GM21737 (cell line): ENCODE results near the gene TBC1D22B.
"Not testable (repeated sequence)": the region's sequence is repeated elsewhere in the genome, so short reads cannot be mapped to it uniquely, and the experiment has no call there.

Source experiments
- ATAC-seq: cut with Tn5 transposase; IDR thresholded peaks from one replicate; pipeline ENCODE4 v1.9.1; 2021; ENCODE audit warnings: mild to moderate bottlenecking, moderate library complexity; ENCODE audit not compliant: unreplicated experiment

The TBC1D22B gene

GRCh38 chr6:37265001-37265400 lies 7.4 kb downstream of the TBC1D22B start:
- ATAC-seq: no peak

- ATAC-seq: no peak
Observed at GRCh38 chr6:37265860-37266259, 8.3 kb downstream of the TBC1D22B start.

- ATAC-seq: no peak
Observed at GRCh38 chr6:37269105-37269504, 11.5 kb downstream of the TBC1D22B start.

- ATAC-seq: no peak
Observed at GRCh38 chr6:37272834-37273566, 15.4 kb downstream of the TBC1D22B start.

GRCh38 chr6:37273690-37274089 lies 16.1 kb downstream of the TBC1D22B start:
- ATAC-seq: no peak

- ATAC-seq: no peak
Observed at GRCh38 chr6:37275350-37275749, 17.8 kb downstream of the TBC1D22B start.

GRCh38 chr6:37277001-37277409 lies 19.4 kb downstream of the TBC1D22B start:
- peak; percentile 61 for ATAC-seq

- no peak for ATAC-seq
Observed at GRCh38 chr6:37279366-37280134, 22.0 kb downstream of the TBC1D22B start.

- no peak for ATAC-seq
Observed at GRCh38 chr6:37280162-37280887, 22.8 kb downstream of the TBC1D22B start.

GRCh38 chr6:37282371-37282770 lies 24.8 kb downstream of the TBC1D22B start:
- ATAC-seq: no peak

- ATAC-seq: no peak
Observed at GRCh38 chr6:37283268-37283667, 25.7 kb downstream of the TBC1D22B start.

GRCh38 chr6:37283671-37284151 lies 26.1 kb downstream of the TBC1D22B start:
- no peak for ATAC-seq

GRCh38 chr6:37284781-37285180 lies 27.2 kb downstream of the TBC1D22B start:
- no peak for ATAC-seq

- no peak for ATAC-seq
Observed at GRCh38 chr6:37285861-37286311, 28.3 kb downstream of the TBC1D22B start.

GRCh38 chr6:37287519-37288157 lies 30.1 kb downstream of the TBC1D22B start:
- no peak for ATAC-seq

GRCh38 chr6:37288247-37288646 lies 30.7 kb downstream of the TBC1D22B start:
- ATAC-seq: no peak

- no peak for ATAC-seq
Observed at GRCh38 chr6:37289931-37290330, 32.4 kb downstream of the TBC1D22B start.

GRCh38 chr6:37293426-37293825 lies 35.9 kb downstream of the TBC1D22B start:
- ATAC-seq: no peak

GRCh38 chr6:37297637-37298036 lies 40.1 kb downstream of the TBC1D22B start:
- ATAC-seq: not testable (repeated sequence)

GRCh38 chr6:37298958-37299357 lies 41.4 kb downstream of the TBC1D22B start:
- ATAC-seq: no peak

GRCh38 chr6:37299990-37300389 lies 42.4 kb downstream of the TBC1D22B start:
- ATAC-seq: no peak
